Inflammatory macrophage (primary cell): Measurements from ENCODE around the gene PRXL2C.
"Not testable (repeated sequence)": the region's sequence is repeated elsewhere in the genome, so short reads cannot be mapped to it uniquely, and the experiment has no call there.

ENCODE experiments used
- DNase-seq, 2 donors: peaks; one replicate each; pipeline ENCODE4 v3.0.0-alpha.2; 2020 to 2022
- total RNA-seq, 18 experiments: gene quantifications; one replicate each; lab custom pipeline; 2026; ENCODE audit warnings: mixed read lengths in 6 of 18, inconsistent platforms in 2 of 18; lab: John Stamatoyannopoulos, UW

Gene PRXL2C
- 28.5 to 46.2 (median 38.7) reads per million in 18 experiments for total RNA-seq

GRCh38 chr9:96655198-96655851, at the start of gene PRXL2C:
TSS of gene PRXL2C (minus strand) at chr9:96655317. CDS start at chr9:96655281, 36 bp downstream.
- peak; percentile 72 to 84 for DNase-seq

GRCh38 chr9:96700721-96701375, 45.7 kb upstream of the PRXL2C start:
- not testable (repeated sequence) for DNase-seq

- DNase-seq = no peak
Observed at GRCh38 chr9:96691326-96691725, 36.2 kb upstream of the PRXL2C start.

- no peak for DNase-seq
Observed at GRCh38 chr9:96688745-96689464, 33.8 kb upstream of the PRXL2C start.

GRCh38 chr9:96688187-96688586, 33.1 kb upstream of the PRXL2C start:
- DNase-seq = no peak

- peak; percentile 57 to 80 for DNase-seq
Observed at GRCh38 chr9:96686638-96687335, 31.7 kb upstream of the PRXL2C start.

- DNase-seq = no peak
Observed at GRCh38 chr9:96680812-96681499, 25.8 kb upstream of the PRXL2C start.

GRCh38 chr9:96674906-96675538, 19.9 kb upstream of the PRXL2C start:
- no peak for DNase-seq

GRCh38 chr9:96673786-96674185, 18.7 kb upstream of the PRXL2C start:
- not testable (repeated sequence) for DNase-seq

- DNase-seq = no peak
Observed at GRCh38 chr9:96668868-96669534, 13.9 kb upstream of the PRXL2C start.

GRCh38 chr9:96667363-96667728, 12.2 kb upstream of the PRXL2C start:
- DNase-seq = no peak

GRCh38 chr9:96666653-96667362, 11.7 kb upstream of the PRXL2C start:
- peak; percentile 58 to 65 for DNase-seq

GRCh38 chr9:96665789-96666188, 10.7 kb upstream of the PRXL2C start:
- DNase-seq = no peak

- DNase-seq = no peak
Observed at GRCh38 chr9:96663506-96664120, 8.5 kb upstream of the PRXL2C start.

GRCh38 chr9:96661711-96662110, 6.6 kb upstream of the PRXL2C start:
- DNase-seq = no peak

GRCh38 chr9:96660692-96661248, 5.7 kb upstream of the PRXL2C start:
- no peak for DNase-seq

- peak; percentile 82 to 94 for DNase-seq
Observed at GRCh38 chr9:96654450-96655197, 493 bp downstream of the PRXL2C start.

- peak in 1 of 2 donors; percentile 35 for DNase-seq
Observed at GRCh38 chr9:96651626-96652025, 3.5 kb downstream of the PRXL2C start.
